Gastroesophageal sphincter (tissue), 2 donors: ENCODE measurements around the gene RAB36.

Experiments
- POLR2A ChIP-seq, 2 donors: fragments of 450-650 bp; IDR thresholded peaks; one replicate each; pipeline ENCODE4 v1.6.1; 2017; ENCODE audit warnings: antibody characterized with exemption in 2 of 2, mild to moderate bottlenecking in 2 of 2, moderate library complexity in 1 of 2
- POLR2AphosphoS5 ChIP-seq: sonication (generic); formaldehyde crosslinking; IDR thresholded peaks from one replicate; pipeline ENCODE4 v1.6.1; 2017; ENCODE audit warnings: antibody characterized with exemption

DNA sequence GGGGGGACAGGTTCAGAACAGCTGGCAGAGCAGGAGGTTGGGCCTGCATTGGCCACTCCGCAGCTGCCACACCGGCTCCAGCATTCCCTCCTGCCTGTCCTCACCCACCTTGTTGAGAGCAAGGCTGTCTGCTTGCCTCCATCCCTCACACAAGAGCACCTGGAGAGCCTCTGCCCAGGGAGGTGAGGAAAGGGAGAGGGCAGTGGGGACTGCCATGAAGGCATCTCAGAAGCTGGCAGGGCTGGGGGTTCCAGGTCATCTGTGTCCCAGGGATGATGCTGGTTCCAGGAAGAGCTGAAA, 30.6 kb upstream of the RAB36 start:
- no peak for TF ChIP-seq POLR2AphosphoS5
- no peak for TF ChIP-seq POLR2A (IDR thresholded peaks at IDR 0.05)
